Fibroblast of lung (primary cell): Measurements from ENCODE around the gene GLIS1. TPM values are rescaled to one million over a fixed set of nuclear protein-coding genes. Genes with fewer than 3 reads are reported as not detected.

Experiments
- DNase-seq, 2 donors: peaks; one replicate each; pipeline versions ENCODE4 v3.0.0 to v3.0.0-alpha.2; 2010; ENCODE audit warnings: low read depth in 2 of 2
- H2AFZ ChIP-seq: 2 replicates; pipeline ENCODE4 v1.5.1; 2012; ENCODE audit warnings: low read length, control low read depth, inconsistent platforms
- H3K27ac ChIP-seq: 2 replicates; pipeline ENCODE4 v1.5.1; 2011; ENCODE audit warnings: low read length, control low read depth; ENCODE audit not compliant: insufficient read depth
- H3K27me3 ChIP-seq: 2 replicates; pipeline ENCODE4 v1.5.1; 2011; ENCODE audit warnings: mild to moderate bottlenecking, low read length; ENCODE audit not compliant: control insufficient read depth, insufficient read depth
- H3K36me3 ChIP-seq: 2 replicates; pipeline ENCODE4 v1.5.1; 2011; ENCODE audit warnings: low read length; ENCODE audit not compliant: control insufficient read depth, insufficient read depth
- H3K4me1 ChIP-seq: 2 replicates; pipeline ENCODE4 v1.5.1; 2011; ENCODE audit warnings: low read length; ENCODE audit not compliant: control insufficient read depth, insufficient read depth; ENCODE audit errors: extremely low read depth
- H3K4me2 ChIP-seq: 2 replicates; pipeline ENCODE4 v1.5.1; 2011; ENCODE audit warnings: low read length, control low read depth; ENCODE audit not compliant: insufficient read depth; ENCODE audit errors: extremely low read depth
- H3K4me3 ChIP-seq, 4 experiments: fragments of 200-600 bp in 1 of 4; sonication (generic) in 1 of 4; replicated peaks in 1 of 4; 2 replicates each; pipeline ENCODE4 v1.5.1; 2011 to 2016; ENCODE audit warnings: low read length in 4 of 4, low read depth in 3 of 4, mild to moderate bottlenecking in 3 of 4, control low read depth in 2 of 4, inconsistent platforms in 1 of 4, mixed read lengths in 1 of 4; ENCODE audit not compliant: insufficient read depth in 1 of 4; ENCODE audit errors: control extremely low read depth in 1 of 4
- H3K79me2 ChIP-seq: 2 replicates; pipeline ENCODE4 v1.5.1; 2012; ENCODE audit warnings: mild to moderate bottlenecking, low read length, inconsistent platforms; ENCODE audit not compliant: control insufficient read depth, insufficient read depth
- H3K9ac ChIP-seq: 2 replicates; pipeline ENCODE4 v1.5.1; 2011; ENCODE audit warnings: mild to moderate bottlenecking, low read length, control low read depth; ENCODE audit not compliant: insufficient read depth
- H3K9me3 ChIP-seq: 2 replicates; pipeline ENCODE4 v1.5.1; 2012; ENCODE audit warnings: low read depth, low read length; ENCODE audit not compliant: control insufficient read depth, insufficient read depth
- H4K20me1 ChIP-seq: 2 replicates; pipeline ENCODE4 v1.5.1; 2011; ENCODE audit warnings: low read length; ENCODE audit not compliant: control insufficient read depth, insufficient read depth; ENCODE audit errors: extremely low read depth
- CTCF ChIP-seq, 2 donors: IDR thresholded peaks in 1 of 2; conservative IDR thresholded peaks in 1 of 2; 1 replicate in 1 of 2; 2 replicates in 1 of 2; pipeline ENCODE4 v1.5.1; 2011 to 2012; ENCODE audit warnings: low read length in 2 of 2, control low read depth in 1 of 2, inconsistent platforms in 1 of 2, low read depth in 1 of 2, mild to moderate bottlenecking in 1 of 2
- EZH2 ChIP-seq: IDR thresholded peaks from 2 replicates; pipeline ENCODE4 v1.5.1; 2012; ENCODE audit warnings: low read length, control low read depth, mild to moderate bottlenecking; ENCODE audit errors: missing control alignments
- polyA plus RNA-seq, 2 donors: library from polyadenylated mRNA; depleted of rRNA in 1 of 2; stranded (reverse) in 1 of 2; unstranded in 1 of 2; fragments of >200 nt; gene quantifications; 2 replicates each; pipeline ENCODE4 v1.2.1, GENCODE V29; 2011 to 2012; ENCODE audit warnings: missing spikeins in 1 of 2
- total RNA-seq: library from RNA; depleted of rRNA; stranded (reverse); fragments of >200 nt; gene quantifications from 2 replicates; pipeline ENCODE4 v1.2.1, GENCODE V29; 2014

Gene GLIS1
- total and polyA plus RNA-seq, 2 donors (not counting 1 experiment from before 2014, with no cell fraction given): under 0.01 to 0.05 TPM

DNA sequence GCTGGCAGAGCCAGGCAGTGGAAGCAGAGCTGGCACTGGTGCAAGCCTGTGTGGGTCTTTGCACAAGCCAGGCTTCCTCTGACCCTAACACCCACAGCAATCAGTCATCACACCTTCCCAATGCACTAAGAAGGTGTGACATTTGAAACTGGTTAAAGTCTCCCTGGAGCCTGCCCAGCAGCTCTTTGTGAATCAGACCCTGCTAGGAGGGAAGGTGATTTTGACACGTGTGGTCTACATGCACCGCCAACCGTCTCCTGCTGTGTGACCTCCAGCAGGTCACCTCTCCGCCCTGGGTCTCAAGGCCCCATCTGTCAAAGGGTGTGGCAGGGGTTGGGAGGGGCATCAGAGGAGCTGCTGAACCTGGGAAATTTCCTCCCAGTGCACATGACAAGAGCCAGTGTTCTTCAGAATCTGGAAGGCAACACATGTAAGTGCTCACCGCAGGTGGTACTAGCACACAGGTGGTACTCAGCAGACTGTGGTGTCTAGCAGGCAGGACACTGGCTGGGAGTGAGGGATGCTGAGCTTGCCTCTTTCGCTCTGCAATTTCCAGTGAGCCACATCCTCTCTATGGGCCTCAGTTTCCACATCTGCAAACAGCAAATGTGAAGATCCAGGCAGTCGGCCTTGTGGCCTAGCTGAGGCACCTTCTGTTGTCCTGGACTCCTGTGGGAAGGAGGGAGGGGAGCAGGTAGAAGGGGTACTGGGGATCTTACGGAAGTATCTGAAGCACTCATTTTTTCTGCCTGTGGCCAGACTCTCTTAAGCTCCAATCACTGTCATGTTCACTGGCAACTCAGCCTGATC, 156.5 kb downstream of the GLIS1 start:
- Histone ChIP-seq H3K9me3 (no peaks in the 10 kb centered on the region), H3K4me2 (no peak overlapping the region), H3K4me1 (no peaks in the 10 kb centered on the region), H3K36me3 (no peaks in the 10 kb centered on the region), H3K79me2 (no peaks in the 10 kb centered on the region), H3K27ac (no peak overlapping the region), H2AFZ (no peak overlapping the region), H4K20me1 (no peaks in the 10 kb centered on the region), H3K27me3 (peaks cover 12% of the 10 kb centered on the region), H3K9ac (no peak overlapping the region), H3K4me3 (no peak overlapping the region)
- peak in 1 of 2 donors; percentile 19 for DNase-seq
- no peak for TF ChIP-seq EZH2
- no peak for TF ChIP-seq CTCF (conservative IDR thresholded peaks at IDR 0.05 in 1 of 2, IDR thresholded peaks at IDR 0.05 in 1 of 2; ENCODE audit: low read depth in 1 of 2, low read length in 2 of 2)

GRCh38 chr1:53581476-53581875, 157.5 kb downstream of the GLIS1 start:
- Histone ChIP-seq H3K27ac (no peak overlapping the region), H3K36me3 (no peaks in the 10 kb centered on the region), H2AFZ (no peak overlapping the region), H3K9ac (no peak overlapping the region), H3K4me2 (no peak overlapping the region), H3K4me3 (no peak overlapping the region), H3K27me3 (peaks cover 6% of the 10 kb centered on the region), H3K79me2 (no peaks in the 10 kb centered on the region), H3K4me1 (no peaks in the 10 kb centered on the region), H3K9me3 (no peaks in the 10 kb centered on the region), H4K20me1 (no peaks in the 10 kb centered on the region)
- no peak for DNase-seq
- TF ChIP-seq EZH2 (no peak), CTCF (conservative IDR thresholded peaks at IDR 0.05 in 1 of 2, IDR thresholded peaks at IDR 0.05 in 1 of 2; ENCODE audit: low read depth in 1 of 2, low read length in 2 of 2) (no peak)

DNA sequence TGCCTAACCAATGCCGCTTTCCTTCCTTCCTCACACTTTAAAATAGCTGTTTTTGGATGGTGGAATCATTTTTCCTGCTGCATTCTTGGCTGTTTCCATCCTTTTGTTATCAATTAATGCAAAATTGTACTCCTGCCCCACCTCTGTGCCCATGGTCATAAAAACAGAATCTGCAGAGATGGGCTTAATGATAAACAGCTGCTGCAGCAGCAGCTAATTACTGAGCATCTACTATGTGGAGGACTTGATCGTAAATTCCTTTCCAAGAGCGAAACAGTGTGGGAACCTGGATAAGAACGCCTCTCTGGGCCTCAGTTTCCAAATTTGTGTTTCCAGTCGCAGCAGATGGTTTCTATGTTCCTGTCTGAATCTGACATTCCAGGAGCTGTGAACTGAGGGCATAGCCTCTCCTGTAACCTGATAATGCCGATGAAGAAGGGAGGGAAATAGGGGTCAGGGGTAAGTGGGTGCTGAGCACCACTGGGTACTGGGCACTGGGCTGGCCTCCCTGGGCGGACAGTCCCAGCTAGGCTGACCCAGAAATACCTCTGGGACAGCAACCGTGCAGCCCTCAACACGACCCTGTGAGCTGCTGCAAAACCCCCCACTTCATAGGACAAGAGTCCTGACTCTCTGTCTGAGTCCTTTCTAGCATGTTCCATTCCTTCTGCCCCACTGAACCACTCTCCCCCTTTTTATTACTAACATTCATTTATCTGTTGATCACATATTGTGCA, 158.1 kb downstream of the GLIS1 start:
- Histone ChIP-seq H3K4me3 (no peak overlapping the region), H3K27me3 (peaks cover 2% of the 10 kb centered on the region), H4K20me1 (no peaks in the 10 kb centered on the region), H3K4me1 (no peaks in the 10 kb centered on the region), H3K9ac (no peak overlapping the region), H3K9me3 (no peaks in the 10 kb centered on the region), H3K79me2 (no peaks in the 10 kb centered on the region), H3K4me2 (no peak overlapping the region), H2AFZ (no peak overlapping the region), H3K27ac (no peak overlapping the region), H3K36me3 (no peaks in the 10 kb centered on the region)
- DNase-seq: no peak
- TF ChIP-seq EZH2: no peak
- TF ChIP-seq CTCF (conservative IDR thresholded peaks at IDR 0.05 in 1 of 2, IDR thresholded peaks at IDR 0.05 in 1 of 2; ENCODE audit: low read depth in 1 of 2, low read length in 2 of 2): no peak
